GM19395 (cell line): ENCODE results near the gene USP11.

Experiments used
- ATAC-seq: cut with Tn5 transposase; IDR thresholded peaks from one replicate; pipeline ENCODE4 v1.9.1; 2021; ENCODE audit warnings: mild to moderate bottlenecking, moderate library complexity; ENCODE audit not compliant: unreplicated experiment

The USP11 gene

DNA sequence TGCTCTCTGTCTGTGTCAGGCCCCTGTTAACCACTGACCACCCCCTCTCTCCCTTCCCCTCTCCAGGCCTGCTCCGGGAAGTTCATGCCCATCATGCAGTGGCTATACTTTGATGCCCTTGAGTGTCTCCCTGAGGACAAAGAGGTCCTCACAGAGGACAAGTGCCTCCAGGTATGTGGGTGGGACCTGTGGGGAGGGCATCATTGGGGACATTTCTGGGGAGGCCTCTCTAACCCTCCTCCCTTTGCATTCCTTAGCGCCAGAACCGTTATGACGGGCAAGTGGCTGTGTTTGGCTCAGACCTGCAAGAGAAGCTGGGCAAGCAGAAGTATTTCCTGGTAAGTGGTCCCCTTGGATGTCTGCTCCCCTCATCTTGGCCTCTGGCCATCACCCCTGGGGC, 29.9 kb upstream of the USP11 start:
- ATAC-seq = no peak

- ATAC-seq = no peak
Observed at GRCh38 chrX:47204970-47205369, 27.8 kb upstream of the USP11 start.

DNA sequence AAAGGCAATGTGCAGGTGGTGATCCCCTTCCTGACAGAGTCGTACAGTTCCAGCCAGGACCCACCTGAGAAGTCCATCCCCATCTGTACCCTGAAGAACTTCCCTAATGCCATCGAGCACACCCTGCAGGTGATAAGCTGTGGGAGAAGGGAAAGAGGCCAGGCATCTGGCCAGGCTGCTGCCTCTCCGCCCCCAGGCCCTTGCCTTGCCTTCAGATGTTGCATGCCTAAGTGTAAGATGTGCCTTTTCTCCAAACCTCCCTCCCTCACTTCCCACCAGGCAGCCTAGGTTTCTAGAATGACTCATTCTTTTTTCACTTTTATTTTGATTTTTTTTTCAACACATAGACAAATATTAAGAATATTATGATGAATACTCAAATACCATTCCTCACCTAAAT, 26.5 kb upstream of the USP11 start:
- no peak for ATAC-seq

DNA sequence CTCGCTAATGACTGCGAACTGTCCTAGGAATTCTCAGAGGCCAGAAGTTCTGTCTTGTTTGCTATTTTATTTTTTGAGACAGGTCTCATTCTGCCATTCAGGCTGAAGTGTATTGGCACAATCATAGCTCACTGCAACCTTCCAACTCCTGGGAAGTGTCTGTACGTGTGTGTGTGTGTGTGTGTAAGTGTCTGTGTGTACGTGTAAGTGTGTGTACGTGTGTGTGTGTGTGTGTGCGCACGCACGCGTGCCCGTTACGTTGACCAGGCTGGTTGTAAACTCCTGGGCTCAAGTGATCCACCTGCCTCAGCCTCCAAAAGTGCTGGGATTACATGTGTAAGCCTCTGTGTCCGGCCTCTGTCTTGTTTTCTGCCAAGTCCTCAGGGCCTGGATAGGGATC, 24.7 kb upstream of the USP11 start:
- ATAC-seq = no peak

- ATAC-seq = no peak
Observed at GRCh38 chrX:47209508-47210238, 23.1 kb upstream of the USP11 start.

DNA sequence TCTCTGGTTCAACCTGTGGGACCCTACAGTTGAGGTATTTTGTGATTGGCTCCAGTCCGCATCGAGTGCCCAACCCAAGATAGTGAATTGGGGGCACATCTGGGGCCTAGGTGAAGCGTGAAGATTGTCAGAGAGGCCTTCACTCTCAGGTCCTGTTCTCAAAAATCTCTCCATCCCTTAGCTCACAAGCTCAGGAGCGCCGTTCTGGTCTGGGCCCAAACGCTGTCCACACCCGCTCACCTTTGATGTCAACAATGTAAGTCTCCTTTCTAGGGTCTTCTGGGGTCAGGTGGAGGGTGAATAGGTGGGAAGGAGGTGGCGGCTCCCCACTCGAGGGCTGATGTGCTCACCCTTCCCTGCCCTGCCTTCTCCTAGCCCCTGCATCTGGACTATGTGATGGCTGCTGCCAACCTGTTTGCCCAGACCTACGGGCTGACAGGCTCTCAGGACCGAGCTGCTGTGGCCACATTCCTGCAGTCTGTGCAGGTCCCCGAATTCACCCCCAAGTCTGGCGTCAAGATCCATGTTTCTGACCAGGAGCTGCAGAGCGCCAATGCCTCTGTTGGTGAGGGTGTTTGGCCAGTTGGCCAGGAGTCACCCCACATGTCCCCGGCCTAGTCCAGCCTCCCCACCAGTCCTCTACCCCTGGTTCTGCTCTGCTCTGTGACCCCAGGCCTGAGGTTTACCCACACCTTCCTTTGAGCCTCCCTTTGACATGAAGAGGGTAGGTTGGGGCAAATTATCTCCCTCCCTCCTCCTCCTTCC, 22.0 kb upstream of the USP11 start:
- no peak for ATAC-seq

GRCh38 chrX:47212381-47213293, 20.2 kb upstream of the USP11 start:
- no peak for ATAC-seq

DNA sequence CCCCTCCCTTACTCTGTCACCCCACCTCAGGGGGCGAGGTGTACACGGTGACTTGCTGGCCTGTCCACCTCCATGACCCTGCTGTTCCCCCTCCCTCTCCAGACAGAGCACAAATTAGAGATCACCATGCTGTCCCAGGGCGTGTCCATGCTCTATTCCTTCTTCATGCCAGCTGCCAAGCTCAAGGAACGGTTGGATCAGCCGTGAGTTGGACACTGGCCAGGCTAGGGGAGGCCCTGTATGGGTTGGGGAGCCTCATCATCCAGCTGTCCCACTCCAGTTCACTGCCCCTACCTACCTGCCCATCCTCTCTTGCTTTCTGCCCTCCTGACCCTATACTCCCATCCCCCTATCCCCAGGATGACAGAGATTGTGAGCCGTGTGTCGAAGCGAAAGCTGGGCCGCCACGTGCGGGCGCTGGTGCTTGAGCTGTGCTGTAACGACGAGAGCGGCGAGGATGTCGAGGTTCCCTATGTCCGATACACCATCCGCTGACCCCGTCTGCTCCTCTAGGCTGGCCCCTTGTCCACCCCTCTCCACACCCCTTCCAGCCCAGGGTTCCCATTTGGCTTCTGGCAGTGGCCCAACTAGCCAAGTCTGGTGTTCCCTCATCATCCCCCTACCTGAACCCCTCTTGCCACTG, 18.3 kb upstream of the USP11 start:
- no peak for ATAC-seq

GRCh38 chrX:47215291-47215900, 17.4 kb upstream of the USP11 start:
- no peak for ATAC-seq

GRCh38 chrX:47216393-47216925, 16.4 kb upstream of the USP11 start:
- no peak for ATAC-seq

DNA sequence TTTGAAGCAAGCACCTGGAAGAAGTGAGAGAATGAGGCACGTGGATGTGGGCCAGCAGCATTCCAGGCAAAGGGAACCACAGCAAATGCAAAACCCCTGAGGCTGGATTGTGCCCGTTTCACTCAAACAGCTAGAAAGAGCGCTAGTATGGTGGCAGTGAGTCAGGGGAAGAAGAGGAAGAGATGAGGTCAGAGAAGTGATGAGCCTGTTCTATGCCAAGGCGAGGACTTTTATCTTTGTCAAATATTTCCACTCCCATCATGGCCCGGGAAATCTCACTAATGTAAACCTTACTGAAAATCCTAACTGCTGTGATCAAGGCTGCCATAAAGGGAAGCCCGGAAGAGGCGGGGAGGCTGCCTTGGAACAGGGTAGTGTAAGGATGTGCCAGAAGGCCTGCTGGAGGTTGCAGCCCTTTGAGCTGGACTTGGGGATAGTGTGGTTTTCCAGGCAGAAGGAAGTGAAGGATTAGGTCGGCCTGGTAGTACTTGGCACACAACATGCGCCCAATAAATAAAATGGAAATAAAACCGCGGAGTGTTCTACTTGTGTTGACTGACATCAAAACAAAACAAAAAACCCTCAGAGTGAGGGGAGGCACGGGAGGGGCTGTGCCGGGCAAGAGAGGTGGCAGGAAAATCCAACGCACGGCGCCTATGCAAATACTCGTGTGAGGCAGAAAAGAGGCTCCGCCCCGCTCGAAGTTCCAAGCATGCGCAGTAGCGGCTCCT, 15.5 kb upstream of the USP11 start:
- ATAC-seq = no peak

GRCh38 chrX:47217852-47218279, 14.9 kb upstream of the USP11 start:
- ATAC-seq = peak; percentile 86

DNA sequence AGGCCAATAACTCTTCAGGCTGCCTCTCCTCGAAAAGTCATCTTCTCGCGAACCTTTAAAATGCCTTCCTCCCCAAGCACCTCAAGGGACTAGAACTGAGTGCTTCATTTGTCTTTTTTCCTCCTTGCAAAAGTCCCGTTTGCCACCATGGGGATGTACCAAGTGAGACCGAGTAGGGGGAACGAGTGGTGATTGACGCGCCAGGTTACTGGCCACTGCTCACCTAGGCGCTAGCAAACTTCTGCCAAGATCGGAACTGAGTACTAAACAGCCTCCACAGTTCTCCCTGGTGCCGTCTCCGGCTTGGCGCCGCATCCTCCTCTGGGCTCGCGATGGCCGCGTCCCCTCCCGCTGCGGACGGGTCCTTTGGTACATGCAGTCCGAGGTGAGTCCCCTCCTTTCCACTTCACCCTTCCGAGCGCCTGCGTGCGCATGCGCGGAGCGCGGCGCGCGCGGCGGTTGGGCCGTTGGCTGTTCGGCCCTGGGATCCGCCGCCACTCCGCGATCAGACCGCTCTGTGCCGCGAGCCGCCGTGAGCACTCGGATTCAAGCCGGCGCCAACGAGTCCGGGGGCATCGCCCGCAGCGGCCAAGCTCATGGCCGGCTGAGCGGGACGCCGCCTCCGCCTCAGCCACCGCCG, 14.4 kb upstream of the USP11 start, which contains the start of gene CDK16:
Gene CDK16 (plus strand): TSS at position 402 of the 640 bp plus-strand sequence. CDS start 4,877 bp downstream, outside the sequence.
- ATAC-seq = peak; percentile 60

- no peak for ATAC-seq
Observed at GRCh38 chrX:47218920-47219815, 13.6 kb upstream of the USP11 start.

GRCh38 chrX:47221756-47222155, 11.1 kb upstream of the USP11 start:
- ATAC-seq = no peak

- ATAC-seq = no peak
Observed at GRCh38 chrX:47222751-47223350, 10.0 kb upstream of the USP11 start.

DNA sequence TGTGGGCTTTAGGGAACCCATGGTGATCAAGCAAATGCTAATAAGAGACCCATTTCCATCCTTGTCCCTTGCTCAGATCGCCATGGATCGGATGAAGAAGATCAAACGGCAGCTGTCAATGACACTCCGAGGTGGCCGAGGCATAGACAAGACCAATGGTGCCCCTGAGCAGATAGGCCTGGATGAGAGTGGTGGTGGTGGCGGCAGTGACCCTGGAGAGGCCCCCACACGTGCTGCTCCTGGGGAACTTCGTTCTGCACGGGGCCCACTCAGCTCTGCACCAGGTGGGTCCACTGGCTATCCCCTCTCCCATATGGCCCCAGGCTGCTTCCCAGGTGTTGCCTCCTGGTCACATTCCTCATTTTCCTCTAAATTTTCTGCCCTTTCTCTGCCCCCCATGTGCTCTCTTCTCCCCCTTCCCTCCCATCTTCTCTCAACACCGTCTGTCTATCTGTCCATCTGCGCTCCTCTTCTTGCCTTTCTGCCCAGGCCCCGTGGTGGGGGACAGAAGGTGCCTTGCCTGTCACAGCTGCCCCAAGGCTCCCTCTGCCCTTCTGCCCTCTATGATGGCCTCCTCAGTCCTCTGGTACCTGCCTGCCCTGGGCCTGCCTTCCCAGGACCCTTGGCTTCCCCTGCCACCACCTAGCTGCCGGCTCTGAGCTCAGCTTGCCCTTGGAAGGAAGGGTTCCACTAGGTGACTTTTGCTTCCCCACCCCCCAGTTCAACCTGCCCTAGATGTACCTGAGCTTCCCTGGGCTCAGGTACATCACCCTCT, 9.1 kb upstream of the USP11 start:
- no peak for ATAC-seq
